ENCODE results near the gene SH2D3C.

SH2D3C gene

DNA sequence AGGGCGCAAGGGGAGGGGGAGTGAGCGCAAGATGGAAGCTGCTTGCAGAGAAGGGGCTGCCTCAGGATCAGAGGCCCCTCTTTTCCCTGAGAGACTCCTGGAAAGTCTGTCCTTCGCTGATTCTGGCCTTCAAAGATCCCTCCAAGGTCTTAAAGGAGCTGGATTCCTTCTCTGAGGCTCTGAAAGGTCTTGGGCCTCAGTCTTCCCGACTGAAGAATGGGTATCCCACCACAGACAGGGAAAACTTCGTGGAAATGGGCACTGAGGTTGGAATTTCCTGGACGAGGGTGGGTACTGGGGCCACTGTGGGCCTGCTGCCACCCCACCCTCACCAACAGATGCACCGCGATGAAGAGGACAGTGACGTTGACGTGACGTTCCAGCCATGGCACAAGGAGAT is 66.1 kb downstream of the SH2D3C start:
- no peak for TF ChIP-seq EZH2 (IDR thresholded peaks at IDR 0.05; ENCODE audit: borderline replicate concordance, low read length)
- TF ChIP-seq, protein P1, sequence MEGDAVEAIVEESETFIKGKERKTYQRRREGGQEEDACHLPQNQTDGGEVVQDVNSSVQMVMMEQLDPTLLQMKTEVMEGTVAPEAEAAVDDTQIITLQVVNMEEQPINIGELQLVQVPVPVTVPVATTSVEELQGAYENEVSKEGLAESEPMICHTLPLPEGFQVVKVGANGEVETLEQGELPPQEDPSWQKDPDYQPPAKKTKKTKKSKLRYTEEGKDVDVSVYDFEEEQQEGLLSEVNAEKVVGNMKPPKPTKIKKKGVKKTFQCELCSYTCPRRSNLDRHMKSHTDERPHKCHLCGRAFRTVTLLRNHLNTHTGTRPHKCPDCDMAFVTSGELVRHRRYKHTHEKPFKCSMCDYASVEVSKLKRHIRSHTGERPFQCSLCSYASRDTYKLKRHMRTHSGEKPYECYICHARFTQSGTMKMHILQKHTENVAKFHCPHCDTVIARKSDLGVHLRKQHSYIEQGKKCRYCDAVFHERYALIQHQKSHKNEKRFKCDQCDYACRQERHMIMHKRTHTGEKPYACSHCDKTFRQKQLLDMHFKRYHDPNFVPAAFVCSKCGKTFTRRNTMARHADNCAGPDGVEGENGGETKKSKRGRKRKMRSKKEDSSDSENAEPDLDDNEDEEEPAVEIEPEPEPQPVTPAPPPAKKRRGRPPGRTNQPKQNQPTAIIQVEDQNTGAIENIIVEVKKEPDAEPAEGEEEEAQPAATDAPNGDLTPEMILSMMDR (IDR thresholded peaks at IDR 0.05; ENCODE audit: low read length) = no peak
- Histone ChIP-seq H3K9ac (ENCODE audit: low read length) (no peak overlapping the region), H3K9me3 (ENCODE audit: low read length) (no peaks in the 10 kb centered on the region), H3K79me2 (ENCODE audit: insufficient read depth, low read length) (no peaks in the 10 kb centered on the region), H2AFZ (ENCODE audit: low read length) (no peak overlapping the region), H3K4me1 (ENCODE audit: insufficient read depth, low read length, severe bottlenecking) (peaks cover 5% of the 10 kb centered on the region), H3F3A (ENCODE audit: insufficient read depth, low read length) (no peaks in the 10 kb centered on the region), H3K9me2 (ENCODE audit: low read depth, low read length) (no peaks in the 10 kb centered on the region), H3K36me3 (ENCODE audit: insufficient read depth, low read length) (no peaks in the 10 kb centered on the region), H3K4me3 (ENCODE audit: low read depth, low read length, poor library complexity, severe bottlenecking) (no peak overlapping the region), H4K20me1 (ENCODE audit: insufficient read depth, low read length) (no peaks in the 10 kb centered on the region), H3K27ac (ENCODE audit: low read depth, low read length, poor library complexity, severe bottlenecking) (no peak overlapping the region), H3K4me2 (ENCODE audit: low read length) (no peak overlapping the region), H3K27me3 (ENCODE audit: insufficient read depth, low read length) (no peaks in the 10 kb centered on the region)

DNA sequence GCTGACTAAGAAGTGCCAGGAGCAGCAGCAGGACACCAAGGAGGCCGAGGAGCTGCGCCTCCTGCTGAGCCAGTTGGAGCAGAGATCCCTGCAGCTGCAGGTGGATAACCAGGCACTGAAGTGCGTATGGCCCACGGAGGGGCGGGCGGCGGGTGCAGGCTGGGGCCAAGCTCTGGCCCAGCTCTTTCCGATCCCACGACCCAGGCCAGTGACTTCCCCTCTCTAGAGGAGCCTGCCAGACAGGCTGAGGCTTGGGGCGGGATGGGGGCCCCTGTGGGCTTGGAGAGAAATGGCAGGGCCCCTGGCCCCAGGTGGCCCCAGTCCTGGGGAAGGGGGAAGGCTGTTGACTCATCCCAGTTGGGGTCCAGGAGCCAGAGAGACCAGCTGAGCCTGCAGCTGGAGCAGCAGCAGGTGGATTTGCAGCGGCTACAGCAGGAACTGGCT is 66.6 kb downstream of the SH2D3C start:
- H3K27me3 ChIP-seq (ENCODE audit: insufficient read depth, low read length) = no peaks in the 10 kb centered on the region
- H3K4me2 ChIP-seq (ENCODE audit: low read length) = no peak overlapping the region
- TF ChIP-seq EZH2 (IDR thresholded peaks at IDR 0.05; ENCODE audit: borderline replicate concordance, low read length) = no peak
- TF ChIP-seq, protein P1 (IDR thresholded peaks at IDR 0.05; ENCODE audit: low read length) = no peak
- peaks cover 5% of the 10 kb centered on the region for H3K4me1 ChIP-seq (ENCODE audit: insufficient read depth, low read length, severe bottlenecking)
- no peak overlapping the region for H3K4me3 ChIP-seq (ENCODE audit: low read depth, low read length, poor library complexity, severe bottlenecking)
- H3K9me3 ChIP-seq (ENCODE audit: low read length) = no peaks in the 10 kb centered on the region
- no peaks in the 10 kb centered on the region for H3K36me3 ChIP-seq (ENCODE audit: insufficient read depth, low read length)
- H3K27ac ChIP-seq (ENCODE audit: low read depth, low read length, poor library complexity, severe bottlenecking) = no peak overlapping the region
- H3K79me2 ChIP-seq (ENCODE audit: insufficient read depth, low read length) = no peaks in the 10 kb centered on the region
- no peaks in the 10 kb centered on the region for H4K20me1 ChIP-seq (ENCODE audit: insufficient read depth, low read length)
- H2AFZ ChIP-seq (ENCODE audit: low read length) = no peak overlapping the region
- no peaks in the 10 kb centered on the region for H3F3A ChIP-seq (ENCODE audit: insufficient read depth, low read length)
- H3K9ac ChIP-seq (ENCODE audit: low read length) = no peak overlapping the region
- H3K9me2 ChIP-seq (ENCODE audit: low read depth, low read length) = no peaks in the 10 kb centered on the region

DNA sequence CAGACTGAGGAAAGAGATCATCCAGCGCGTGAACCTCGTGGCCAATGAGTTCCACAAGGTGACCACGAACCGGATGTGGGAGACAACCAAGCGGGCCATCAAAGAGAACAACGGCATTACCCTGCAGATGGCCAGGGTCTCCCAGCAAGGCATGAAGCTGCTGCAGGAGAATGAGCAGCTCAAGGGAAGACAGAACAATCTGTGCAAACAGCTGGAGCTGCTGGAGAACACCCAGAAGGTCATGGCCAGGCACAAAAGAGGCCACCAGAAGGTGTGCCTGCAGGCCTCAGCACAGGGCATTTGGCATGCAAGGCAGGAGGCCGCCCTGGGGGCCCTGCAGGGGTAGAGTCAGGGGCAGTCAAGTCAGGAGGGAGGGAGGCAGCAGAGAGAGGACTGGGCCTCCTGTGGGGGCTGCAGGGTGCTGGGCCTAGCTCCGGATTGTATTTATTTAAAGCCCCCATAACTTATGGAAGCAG is 67.2 kb downstream of the SH2D3C start:
- no peak overlapping the region for H3K27ac ChIP-seq (ENCODE audit: low read depth, low read length, poor library complexity, severe bottlenecking)
- no peak overlapping the region for H3K4me2 ChIP-seq (ENCODE audit: low read length)
- no peak for TF ChIP-seq EZH2 (IDR thresholded peaks at IDR 0.05; ENCODE audit: borderline replicate concordance, low read length)
- TF ChIP-seq, protein P1 (IDR thresholded peaks at IDR 0.05; ENCODE audit: low read length) = no peak

More for the DNA sequence above, 67.2 kb downstream of the SH2D3C start:
- H4K20me1 ChIP-seq (ENCODE audit: insufficient read depth, low read length) = no peaks in the 10 kb centered on the region
- H3K9me3 ChIP-seq (ENCODE audit: low read length) = no peaks in the 10 kb centered on the region
- no peaks in the 10 kb centered on the region for H3K27me3 ChIP-seq (ENCODE audit: insufficient read depth, low read length)
- H3K9me2 ChIP-seq (ENCODE audit: low read depth, low read length) = no peaks in the 10 kb centered on the region
- H3K79me2 ChIP-seq (ENCODE audit: insufficient read depth, low read length) = no peaks in the 10 kb centered on the region
- H3F3A ChIP-seq (ENCODE audit: insufficient read depth, low read length) = no peaks in the 10 kb centered on the region
- H3K4me3 ChIP-seq (ENCODE audit: low read depth, low read length, poor library complexity, severe bottlenecking) = no peak overlapping the region
- no peak overlapping the region for H3K9ac ChIP-seq (ENCODE audit: low read length)
- no peak overlapping the region for H2AFZ ChIP-seq (ENCODE audit: low read length)
- peaks cover 4% of the 10 kb centered on the region for H3K4me1 ChIP-seq (ENCODE audit: insufficient read depth, low read length, severe bottlenecking)
- no peaks in the 10 kb centered on the region for H3K36me3 ChIP-seq (ENCODE audit: insufficient read depth, low read length)

All from OCI-LY1 (cell line).